ENCODE measurements around the gene PPP3CA. TPM values are rescaled to one million over a fixed set of nuclear protein-coding genes. Genes with fewer than 3 reads are reported as not detected.

PPP3CA gene
- total RNA-seq, 1 donor from 2014 or later: 38.4 TPM

GRCh38 chr4:101290654-101291053 lies 56.7 kb downstream of the PPP3CA start:
- H3K27me3 ChIP-seq: no peaks in the 10 kb centered on the region
- no peaks in the 10 kb centered on the region for H3K9me3 ChIP-seq (ENCODE audit: low read depth)
- Mint-ChIP-seq H3K4me3 (no peak overlapping the region), H3K4me1 (peaks cover 9% of the 10 kb centered on the region), H3K9me3 (no peaks in the 10 kb centered on the region), H3K27me3 (ENCODE audit: insufficient read depth, low read depth) (peaks cover 2% of the 10 kb centered on the region), H3K36me3 (no peaks in the 10 kb centered on the region), H3K27ac (no peak overlapping the region)
- H3K9ac ChIP-seq: no peak overlapping the region
- H3K4me1 ChIP-seq: peaks cover 11% of the 10 kb centered on the region
- DNase-seq (ENCODE audit: low spot score): no peak
- H3K27ac ChIP-seq: no peak overlapping the region
- peaks cover 24% of the 10 kb centered on the region for H3K79me2 ChIP-seq (ENCODE audit: low read depth)
- H3K36me3 ChIP-seq: no peaks in the 10 kb centered on the region
- H3K4me2 ChIP-seq: no peak overlapping the region
- TF ChIP-seq EZH2phosphoT487 (IDR thresholded peaks at IDR 0.05): no peak
- no peak for TF ChIP-seq EZH2 (IDR thresholded peaks at IDR 0.05)
- TF ChIP-seq, protein P1, sequence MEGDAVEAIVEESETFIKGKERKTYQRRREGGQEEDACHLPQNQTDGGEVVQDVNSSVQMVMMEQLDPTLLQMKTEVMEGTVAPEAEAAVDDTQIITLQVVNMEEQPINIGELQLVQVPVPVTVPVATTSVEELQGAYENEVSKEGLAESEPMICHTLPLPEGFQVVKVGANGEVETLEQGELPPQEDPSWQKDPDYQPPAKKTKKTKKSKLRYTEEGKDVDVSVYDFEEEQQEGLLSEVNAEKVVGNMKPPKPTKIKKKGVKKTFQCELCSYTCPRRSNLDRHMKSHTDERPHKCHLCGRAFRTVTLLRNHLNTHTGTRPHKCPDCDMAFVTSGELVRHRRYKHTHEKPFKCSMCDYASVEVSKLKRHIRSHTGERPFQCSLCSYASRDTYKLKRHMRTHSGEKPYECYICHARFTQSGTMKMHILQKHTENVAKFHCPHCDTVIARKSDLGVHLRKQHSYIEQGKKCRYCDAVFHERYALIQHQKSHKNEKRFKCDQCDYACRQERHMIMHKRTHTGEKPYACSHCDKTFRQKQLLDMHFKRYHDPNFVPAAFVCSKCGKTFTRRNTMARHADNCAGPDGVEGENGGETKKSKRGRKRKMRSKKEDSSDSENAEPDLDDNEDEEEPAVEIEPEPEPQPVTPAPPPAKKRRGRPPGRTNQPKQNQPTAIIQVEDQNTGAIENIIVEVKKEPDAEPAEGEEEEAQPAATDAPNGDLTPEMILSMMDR (IDR thresholded peaks at IDR 0.05): no peak
- H3K4me3 ChIP-seq: no peak overlapping the region
- H2AFZ ChIP-seq (replicated peaks): no peak overlapping the region
- no peaks in the 10 kb centered on the region for H4K20me1 ChIP-seq (ENCODE audit: low read depth)
- H3F3A ChIP-seq (ENCODE audit: low read depth): no peaks in the 10 kb centered on the region

- H3K4me1 Mint-ChIP-seq: peaks cover 9% of the 10 kb centered on the region
- no peak overlapping the region for H3K4me3 ChIP-seq
- peaks cover 2% of the 10 kb centered on the region for H3K27me3 Mint-ChIP-seq (ENCODE audit: insufficient read depth, low read depth)
- no peak overlapping the region for H3K27ac ChIP-seq
- no peak overlapping the region for H3K27ac Mint-ChIP-seq
- H3K9me3 Mint-ChIP-seq: no peaks in the 10 kb centered on the region
- no peaks in the 10 kb centered on the region for H3K27me3 ChIP-seq
- no peaks in the 10 kb centered on the region for H3K36me3 ChIP-seq
- H2AFZ ChIP-seq (replicated peaks): no peak overlapping the region
- TF ChIP-seq EZH2 (IDR thresholded peaks at IDR 0.05): no peak
- TF ChIP-seq EZH2phosphoT487 (IDR thresholded peaks at IDR 0.05): no peak
- TF ChIP-seq, protein P1 (IDR thresholded peaks at IDR 0.05): no peak
- DNase-seq (ENCODE audit: low spot score): no peak
- no peaks in the 10 kb centered on the region for H3K9me3 ChIP-seq (ENCODE audit: low read depth)
- no peak overlapping the region for H3K4me2 ChIP-seq
- peaks cover 11% of the 10 kb centered on the region for H3K4me1 ChIP-seq
- H4K20me1 ChIP-seq (ENCODE audit: low read depth): no peaks in the 10 kb centered on the region
- H3K4me3 Mint-ChIP-seq: no peak overlapping the region
- H3K9ac ChIP-seq: no peak overlapping the region
- no peaks in the 10 kb centered on the region for H3F3A ChIP-seq (ENCODE audit: low read depth)
- H3K36me3 Mint-ChIP-seq: no peaks in the 10 kb centered on the region
- peaks cover 33% of the 10 kb centered on the region for H3K79me2 ChIP-seq (ENCODE audit: low read depth)
Measured at GRCh38 chr4:101289306-101289705, 58.0 kb downstream of the PPP3CA start.

DNA sequence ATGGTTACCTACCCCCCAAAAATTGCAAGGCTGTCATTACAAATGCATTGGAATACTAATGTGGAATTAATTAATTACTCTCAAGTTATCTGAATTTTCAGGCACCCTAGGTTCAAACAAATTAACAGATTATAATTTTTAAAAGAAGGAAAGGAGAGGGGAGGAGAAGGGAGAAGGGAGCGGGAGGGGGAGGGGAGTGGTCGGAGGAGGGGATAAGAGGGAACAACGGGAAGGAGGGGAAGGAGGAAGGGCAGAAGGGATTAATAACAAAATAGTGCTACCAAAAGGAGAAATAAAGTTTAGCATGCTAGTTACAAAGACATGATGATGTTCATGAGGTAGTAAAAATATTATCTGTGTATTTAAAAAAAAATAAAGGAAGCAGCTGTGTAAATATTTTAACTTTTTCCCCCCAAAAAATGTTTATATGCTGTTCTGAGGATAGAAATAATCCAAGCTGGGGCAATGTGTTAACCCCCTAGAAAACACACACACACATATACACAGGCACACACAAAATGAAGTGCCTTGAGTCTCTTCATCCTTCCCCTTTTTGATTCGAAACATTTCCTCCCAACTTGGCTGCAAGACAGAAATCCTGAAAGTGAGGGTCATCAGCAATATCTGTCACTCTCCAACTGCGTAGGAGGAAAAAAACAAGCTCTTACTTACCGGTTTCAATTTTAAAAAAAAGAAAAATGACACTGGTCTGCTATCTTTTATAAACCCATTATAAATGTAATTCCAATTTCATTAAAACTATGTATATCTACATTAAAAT lies 58.8 kb downstream of the PPP3CA start:
- H3K9me3 ChIP-seq (ENCODE audit: low read depth): no peaks in the 10 kb centered on the region
- Mint-ChIP-seq H3K4me3 (no peak overlapping the region), H3K36me3 (no peaks in the 10 kb centered on the region), H3K9me3 (no peaks in the 10 kb centered on the region), H3K27ac (no peak overlapping the region), H3K4me1 (peaks cover 9% of the 10 kb centered on the region), H3K27me3 (ENCODE audit: insufficient read depth, low read depth) (peaks cover 2% of the 10 kb centered on the region)
- no peaks in the 10 kb centered on the region for H3K36me3 ChIP-seq
- H3K9ac ChIP-seq: no peak overlapping the region
- H3K27ac ChIP-seq: no peak overlapping the region
- no peaks in the 10 kb centered on the region for H3K27me3 ChIP-seq
- no peak for DNase-seq (ENCODE audit: low spot score)
- H3K79me2 ChIP-seq (ENCODE audit: low read depth): peaks cover 33% of the 10 kb centered on the region
- H3F3A ChIP-seq (ENCODE audit: low read depth): no peaks in the 10 kb centered on the region
- TF ChIP-seq, protein P1 (IDR thresholded peaks at IDR 0.05): no peak
- TF ChIP-seq EZH2phosphoT487 (IDR thresholded peaks at IDR 0.05) (no peak), EZH2 (IDR thresholded peaks at IDR 0.05) (no peak)
- H3K4me3 ChIP-seq: no peak overlapping the region
- H3K4me1 ChIP-seq: peaks cover 11% of the 10 kb centered on the region
- no peaks in the 10 kb centered on the region for H4K20me1 ChIP-seq (ENCODE audit: low read depth)
- no peak overlapping the region for H3K4me2 ChIP-seq
- no peak overlapping the region for H2AFZ ChIP-seq (replicated peaks)

All from neural progenitor cell (in vitro differentiated cells).